NCI-H1092 treated with DMSO at 0.1 percent for 48 hours (cell line): ENCODE measurements around the gene MYO15A.

Experiments
- DNase-seq: peaks from one replicate; lab custom pipeline; 2025; lab: John Stamatoyannopoulos, UW

Gene MYO15A

GRCh38 chr17:18159551-18160120 lies 51.1 kb downstream of the MYO15A start:
- DNase-seq, result no peak

GRCh38 chr17:18160128-18160856 lies 51.7 kb downstream of the MYO15A start:
- no peak for DNase-seq

GRCh38 chr17:18161207-18162145 lies 52.9 kb downstream of the MYO15A start:
- DNase-seq, result no peak

- no peak for DNase-seq
These were observed 55.0 kb downstream of the MYO15A start for GRCh38 chr17:18163547-18163946.

GRCh38 chr17:18166894-18167293 lies 58.3 kb downstream of the MYO15A start:
- no peak for DNase-seq

- no peak for DNase-seq
These were observed 58.9 kb downstream of the MYO15A start for GRCh38 chr17:18167421-18167820.

- DNase-seq, result no peak
These were observed 64.1 kb downstream of the MYO15A start for GRCh38 chr17:18172531-18173278.

- DNase-seq, result no peak
These were observed 65.2 kb downstream of the MYO15A start for GRCh38 chr17:18173740-18174139.

- DNase-seq, result no peak
These were observed 67.6 kb downstream of the MYO15A start for GRCh38 chr17:18176176-18176575.

- DNase-seq, result no peak
These were observed 68.6 kb downstream of the MYO15A start for GRCh38 chr17:18177133-18177532.

- no peak for DNase-seq
These were observed 69.2 kb downstream of the MYO15A start for GRCh38 chr17:18177722-18178121.

- no peak for DNase-seq
These were observed 70.6 kb downstream of the MYO15A start for GRCh38 chr17:18179196-18179595.

- DNase-seq, result no peak
These were observed 71.2 kb downstream of the MYO15A start for GRCh38 chr17:18179804-18180203.

- no peak for DNase-seq
These were observed 72.8 kb downstream of the MYO15A start for GRCh38 chr17:18181358-18181757.

- DNase-seq, result no peak
These were observed 73.8 kb downstream of the MYO15A start for GRCh38 chr17:18182110-18182977.

- DNase-seq, result no peak
These were observed 74.4 kb downstream of the MYO15A start for GRCh38 chr17:18182978-18183333.

- DNase-seq, result peak; percentile 97
These were observed 75.0 kb downstream of the MYO15A start, which contains the start of gene ALKBH5 for GRCh38 chr17:18183334-18184142. Gene ALKBH5, plus strand, starts transcription at chr17:18183828. Its CDS starts 416 bp downstream, at chr17:18184244.

GRCh38 chr17:18184143-18185031 lies 75.8 kb downstream of the MYO15A start:
- DNase-seq, result no peak

- DNase-seq, result no peak
These were observed 76.8 kb downstream of the MYO15A start for GRCh38 chr17:18185391-18185790.
